Neural progenitor cell (in vitro differentiated cells): ENCODE results near the gene CCDC91. TPM values are rescaled to one million over a fixed set of nuclear protein-coding genes. Genes with fewer than 3 reads are reported as not detected.

Experiments used
- DNase-seq: peaks from one replicate; pipeline ENCODE4 v3.0.0-alpha.2; 2016; ENCODE audit warnings: low spot score
- H2AFZ ChIP-seq: fragments of 200-600 bp; sonication (generic); replicated peaks from 2 replicates; pipeline ENCODE4 v1.6.1; 2016; ENCODE audit warnings: antibody characterized with exemption
- H3F3A ChIP-seq: fragments of 200-600 bp; sonication (generic); 2 replicates; pipeline ENCODE4 v1.6.1; 2016; ENCODE audit warnings: antibody characterized with exemption, low read depth
- H3K27ac ChIP-seq: fragments of 200-600 bp; sonication (generic); 2 replicates; pipeline ENCODE4 v1.5.1; 2016; ENCODE audit warnings: mild to moderate bottlenecking
- H3K27me3 ChIP-seq: fragments of 200-600 bp; sonication (generic); 2 replicates; pipeline ENCODE4 v1.6.1; 2016; ENCODE audit warnings: mild to moderate bottlenecking, moderate library complexity
- H3K36me3 ChIP-seq: fragments of 200-600 bp; sonication (generic); 2 replicates; pipeline ENCODE4 v1.5.1; 2016
- H3K4me1 ChIP-seq: fragments of 200-600 bp; sonication (generic); 2 replicates; pipeline ENCODE4 v1.6.1; 2016; ENCODE audit warnings: mixed run types
- H3K4me2 ChIP-seq: fragments of 200-600 bp; sonication (generic); 2 replicates; pipeline ENCODE4 v1.6.1; 2016
- H3K4me3 ChIP-seq: fragments of 200-600 bp; sonication (generic); 2 replicates; pipeline ENCODE4 v1.5.1; 2016
- H3K79me2 ChIP-seq: fragments of 200-600 bp; sonication (generic); 2 replicates; pipeline ENCODE4 v1.6.1; 2016; ENCODE audit warnings: low read depth
- H3K9ac ChIP-seq: fragments of 200-600 bp; sonication (generic); 2 replicates; pipeline ENCODE4 v1.6.1; 2016
- H3K9me3 ChIP-seq: fragments of 200-600 bp; sonication (generic); 2 replicates; pipeline ENCODE4 v1.5.1; 2016; ENCODE audit warnings: low read depth
- H4K20me1 ChIP-seq: fragments of 200-600 bp; sonication (generic); 2 replicates; pipeline ENCODE4 v1.6.1; 2016; ENCODE audit warnings: low read depth
- H3K27ac Mint-ChIP-seq: 3 replicates; pipeline ENCODE4 v1.8.0; 2021; ENCODE audit warnings: mixed read lengths
- H3K27me3 Mint-ChIP-seq: 2 replicates; pipeline ENCODE4 v1.8.0; 2022; ENCODE audit warnings: low read depth, mild to moderate bottlenecking, inconsistent platforms, moderate library complexity, mixed read lengths; ENCODE audit not compliant: insufficient read depth
- H3K36me3 Mint-ChIP-seq: 3 replicates; pipeline ENCODE4 v1.8.0; 2021; ENCODE audit warnings: mixed read lengths
- H3K4me1 Mint-ChIP-seq: 3 replicates; pipeline ENCODE4 v1.8.0; 2021; ENCODE audit warnings: mixed read lengths
- H3K4me3 Mint-ChIP-seq: 3 replicates; pipeline ENCODE4 v1.8.0; 2021; ENCODE audit warnings: mild to moderate bottlenecking, moderate library complexity, mixed read lengths
- H3K9me3 Mint-ChIP-seq: 3 replicates; pipeline ENCODE4 v1.8.0; 2020; ENCODE audit warnings: mixed read lengths
- EZH2 ChIP-seq: fragments of 200-600 bp; sonication (generic); IDR thresholded peaks from 2 replicates; pipeline ENCODE4 v1.6.1; 2017; ENCODE audit warnings: antibody characterized with exemption, mild to moderate bottlenecking, moderate library complexity
- EZH2phosphoT487 ChIP-seq: fragments of 200-600 bp; sonication (generic); IDR thresholded peaks from 2 replicates; pipeline ENCODE4 v1.6.1; 2017; ENCODE audit warnings: antibody characterized with exemption
- total RNA-seq: library from RNA; depleted of rRNA; stranded (reverse); fragments of >200 nt; gene quantifications from 2 replicates; pipeline ENCODE4 v1.2.3, GENCODE V29; 2015; ENCODE audit warnings: low replicate concordance
- TF ChIP-seq, protein P1 (sequence below): fragments of 200-600 bp; sonication (generic); IDR thresholded peaks from 2 replicates; pipeline ENCODE4 v1.5.1; 2017; ENCODE audit warnings: antibody characterized with exemption, mild to moderate bottlenecking

The CCDC91 gene, protein sequence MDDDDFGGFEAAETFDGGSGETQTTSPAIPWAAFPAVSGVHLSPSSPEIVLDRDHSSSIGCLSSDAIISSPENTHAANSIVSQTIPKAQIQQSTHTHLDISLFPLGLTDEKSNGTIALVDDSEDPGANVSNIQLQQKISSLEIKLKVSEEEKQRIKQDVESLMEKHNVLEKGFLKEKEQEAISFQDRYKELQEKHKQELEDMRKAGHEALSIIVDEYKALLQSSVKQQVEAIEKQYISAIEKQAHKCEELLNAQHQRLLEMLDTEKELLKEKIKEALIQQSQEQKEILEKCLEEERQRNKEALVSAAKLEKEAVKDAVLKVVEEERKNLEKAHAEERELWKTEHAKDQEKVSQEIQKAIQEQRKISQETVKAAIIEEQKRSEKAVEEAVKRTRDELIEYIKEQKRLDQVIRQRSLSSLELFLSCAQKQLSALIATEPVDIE
- total RNA-seq, result 24.8 and 35.8 TPM in 2 replicates

GRCh38 chr12:28190321-28191050, at the start of gene CCDC91:
TSS of gene CCDC91 (plus strand) at chr12:28190456. CDS start at chr12:28257216, 66,760 bp downstream.
- H3K4me3 ChIP-seq, result peak within 1 kb of the TSS; percentile 69
- H3K79me2 ChIP-seq, result peaks cover 46% of the 10 kb centered on the region
- peak within 1 kb of the TSS; percentile 47 for H3K9ac ChIP-seq
- H3K27me3 ChIP-seq, result no peaks in the 10 kb centered on the region
- Mint-ChIP-seq H3K36me3 (peaks cover 6% of the 10 kb centered on the region), H3K27ac (peak within 1 kb of the TSS; percentile 82), H3K27me3 (peaks cover 3% of the 10 kb centered on the region), H3K9me3 (peaks cover 11% of the 10 kb centered on the region), H3K4me1 (peaks cover 15% of the 10 kb centered on the region), H3K4me3 (peak within 1 kb of the TSS; percentile 88)
- peaks cover 4% of the 10 kb centered on the region for H3K4me1 ChIP-seq
- peak within 1 kb of the TSS; percentile 84 for H3K4me2 ChIP-seq
- H2AFZ ChIP-seq, result peak within 1 kb of the TSS; percentile 95
- DNase-seq, result peak; percentile 79
- TF ChIP-seq EZH2 (no peak), EZH2phosphoT487 (no peak)
- TF ChIP-seq, protein P1, sequence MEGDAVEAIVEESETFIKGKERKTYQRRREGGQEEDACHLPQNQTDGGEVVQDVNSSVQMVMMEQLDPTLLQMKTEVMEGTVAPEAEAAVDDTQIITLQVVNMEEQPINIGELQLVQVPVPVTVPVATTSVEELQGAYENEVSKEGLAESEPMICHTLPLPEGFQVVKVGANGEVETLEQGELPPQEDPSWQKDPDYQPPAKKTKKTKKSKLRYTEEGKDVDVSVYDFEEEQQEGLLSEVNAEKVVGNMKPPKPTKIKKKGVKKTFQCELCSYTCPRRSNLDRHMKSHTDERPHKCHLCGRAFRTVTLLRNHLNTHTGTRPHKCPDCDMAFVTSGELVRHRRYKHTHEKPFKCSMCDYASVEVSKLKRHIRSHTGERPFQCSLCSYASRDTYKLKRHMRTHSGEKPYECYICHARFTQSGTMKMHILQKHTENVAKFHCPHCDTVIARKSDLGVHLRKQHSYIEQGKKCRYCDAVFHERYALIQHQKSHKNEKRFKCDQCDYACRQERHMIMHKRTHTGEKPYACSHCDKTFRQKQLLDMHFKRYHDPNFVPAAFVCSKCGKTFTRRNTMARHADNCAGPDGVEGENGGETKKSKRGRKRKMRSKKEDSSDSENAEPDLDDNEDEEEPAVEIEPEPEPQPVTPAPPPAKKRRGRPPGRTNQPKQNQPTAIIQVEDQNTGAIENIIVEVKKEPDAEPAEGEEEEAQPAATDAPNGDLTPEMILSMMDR, result no peak
- no peaks in the 10 kb centered on the region for H4K20me1 ChIP-seq
- no peaks in the 10 kb centered on the region for H3K9me3 ChIP-seq
- H3K27ac ChIP-seq, result no peak within 1 kb of the TSS
- no peaks in the 10 kb centered on the region for H3F3A ChIP-seq
- H3K36me3 ChIP-seq, result no peaks in the 10 kb centered on the region

GRCh38 chr12:28144059-28144458, 46.2 kb upstream of the CCDC91 start:
- no peaks in the 10 kb centered on the region for H4K20me1 ChIP-seq
- H3F3A ChIP-seq, result no peaks in the 10 kb centered on the region
- no peak overlapping the region for H3K4me3 ChIP-seq
- H3K9me3 ChIP-seq, result no peaks in the 10 kb centered on the region
- H3K79me2 ChIP-seq, result no peaks in the 10 kb centered on the region
- TF ChIP-seq EZH2phosphoT487 (no peak), EZH2 (no peak)
- TF ChIP-seq, protein P1, result no peak
- H3K27me3 ChIP-seq, result no peaks in the 10 kb centered on the region
- Mint-ChIP-seq H3K27ac (no peak overlapping the region), H3K36me3 (no peaks in the 10 kb centered on the region), H3K9me3 (no peaks in the 10 kb centered on the region), H3K27me3 (no peaks in the 10 kb centered on the region), H3K4me1 (no peaks in the 10 kb centered on the region), H3K4me3 (no peak overlapping the region)
- no peak overlapping the region for H3K9ac ChIP-seq
- no peaks in the 10 kb centered on the region for H3K36me3 ChIP-seq
- no peaks in the 10 kb centered on the region for H3K4me1 ChIP-seq
- no peak for DNase-seq
- H3K27ac ChIP-seq, result no peak overlapping the region
- no peak overlapping the region for H2AFZ ChIP-seq
- no peak overlapping the region for H3K4me2 ChIP-seq

- no peaks in the 10 kb centered on the region for H3K4me1 ChIP-seq
- H3K27me3 ChIP-seq, result no peaks in the 10 kb centered on the region
- Mint-ChIP-seq H3K27me3 (no peaks in the 10 kb centered on the region), H3K36me3 (no peaks in the 10 kb centered on the region), H3K4me3 (no peak overlapping the region), H3K9me3 (no peaks in the 10 kb centered on the region), H3K27ac (no peak overlapping the region), H3K4me1 (no peaks in the 10 kb centered on the region)
- no peaks in the 10 kb centered on the region for H4K20me1 ChIP-seq
- no peak overlapping the region for H3K4me2 ChIP-seq
- H3K9me3 ChIP-seq, result no peaks in the 10 kb centered on the region
- no peaks in the 10 kb centered on the region for H3F3A ChIP-seq
- no peak overlapping the region for H2AFZ ChIP-seq
- DNase-seq, result no peak
- H3K27ac ChIP-seq, result no peak overlapping the region
- H3K36me3 ChIP-seq, result no peaks in the 10 kb centered on the region
- H3K4me3 ChIP-seq, result no peak overlapping the region
- H3K9ac ChIP-seq, result no peak overlapping the region
- no peaks in the 10 kb centered on the region for H3K79me2 ChIP-seq
- no peak for TF ChIP-seq EZH2
- TF ChIP-seq EZH2phosphoT487, result no peak
- TF ChIP-seq, protein P1, result no peak
Observed at GRCh38 chr12:28144532-28144931, 45.7 kb upstream of the CCDC91 start.
